Measurements from ENCODE around the gene ADIPOR1.

Gene ADIPOR1

GRCh38 chr1:202972046-202972445, 13.9 kb upstream of the ADIPOR1 start:
- no peak overlapping the region for H3K27ac ChIP-seq (ENCODE audit: insufficient read depth, low read length, poor library complexity, severe bottlenecking)
- peaks cover 5% of the 10 kb centered on the region for H3K4me1 ChIP-seq (ENCODE audit: control insufficient read depth, insufficient read depth, low read length, poor library complexity, severe bottlenecking)
- H3K27me3 ChIP-seq (replicated peaks; ENCODE audit: control insufficient read depth, insufficient read depth, low read length, poor library complexity, severe bottlenecking), result no peaks in the 10 kb centered on the region
- no peaks in the 10 kb centered on the region for H3K9me3 ChIP-seq (ENCODE audit: control insufficient read depth, low read length)
- no peak overlapping the region for H3K4me3 ChIP-seq (ENCODE audit: insufficient read depth, low read depth, low read length, poor library complexity, severe bottlenecking)
- DNase-seq, result no peak
- no peaks in the 10 kb centered on the region for H3K36me3 ChIP-seq (ENCODE audit: control insufficient read depth, insufficient read depth, low read length)

GRCh38 chr1:202968895-202969295, 10.8 kb upstream of the ADIPOR1 start:
- Histone ChIP-seq H3K27ac (ENCODE audit: insufficient read depth, low read length, poor library complexity, severe bottlenecking) (no peak overlapping the region), H3K4me3 (ENCODE audit: insufficient read depth, low read depth, low read length, poor library complexity, severe bottlenecking) (no peak overlapping the region), H3K9me3 (ENCODE audit: control insufficient read depth, low read length) (no peaks in the 10 kb centered on the region), H3K36me3 (ENCODE audit: control insufficient read depth, insufficient read depth, low read length) (no peaks in the 10 kb centered on the region), H3K4me1 (ENCODE audit: control insufficient read depth, insufficient read depth, low read length, poor library complexity, severe bottlenecking) (peaks cover 11% of the 10 kb centered on the region), H3K27me3 (replicated peaks; ENCODE audit: control insufficient read depth, insufficient read depth, low read length, poor library complexity, severe bottlenecking) (no peaks in the 10 kb centered on the region)
- DNase-seq, result no peak

- Histone ChIP-seq H3K9me3 (ENCODE audit: control insufficient read depth, low read length) (no peaks in the 10 kb centered on the region), H3K36me3 (ENCODE audit: control insufficient read depth, insufficient read depth, low read length) (no peaks in the 10 kb centered on the region), H3K4me1 (ENCODE audit: control insufficient read depth, insufficient read depth, low read length, poor library complexity, severe bottlenecking) (peaks cover 11% of the 10 kb centered on the region), H3K27ac (ENCODE audit: insufficient read depth, low read length, poor library complexity, severe bottlenecking) (peak overlapping the region; percentile 63), H3K27me3 (replicated peaks; ENCODE audit: control insufficient read depth, insufficient read depth, low read length, poor library complexity, severe bottlenecking) (no peaks in the 10 kb centered on the region), H3K4me3 (ENCODE audit: insufficient read depth, low read depth, low read length, poor library complexity, severe bottlenecking) (peak overlapping the region; percentile 68)
- DNase-seq, result no peak
Observed at GRCh38 chr1:202968351-202968750, 10.2 kb upstream of the ADIPOR1 start.

GRCh38 chr1:202967684-202968281, 9.7 kb upstream of the ADIPOR1 start:
- DNase-seq, result no peak
- H3K4me1 ChIP-seq (ENCODE audit: control insufficient read depth, insufficient read depth, low read length, poor library complexity, severe bottlenecking), result peaks cover 11% of the 10 kb centered on the region
- peak overlapping the region; percentile 68 for H3K4me3 ChIP-seq (ENCODE audit: insufficient read depth, low read depth, low read length, poor library complexity, severe bottlenecking)
- H3K36me3 ChIP-seq (ENCODE audit: control insufficient read depth, insufficient read depth, low read length), result peaks cover under 1% of the 10 kb centered on the region
- no peaks in the 10 kb centered on the region for H3K27me3 ChIP-seq (replicated peaks; ENCODE audit: control insufficient read depth, insufficient read depth, low read length, poor library complexity, severe bottlenecking)
- no peaks in the 10 kb centered on the region for H3K9me3 ChIP-seq (ENCODE audit: control insufficient read depth, low read length)
- peak overlapping the region; percentile 63 for H3K27ac ChIP-seq (ENCODE audit: insufficient read depth, low read length, poor library complexity, severe bottlenecking)

- peak overlapping the region; percentile 76 for H3K27ac ChIP-seq (ENCODE audit: insufficient read depth, low read length, poor library complexity, severe bottlenecking)
- no peaks in the 10 kb centered on the region for H3K9me3 ChIP-seq (ENCODE audit: control insufficient read depth, low read length)
- DNase-seq, result no peak
- H3K4me1 ChIP-seq (ENCODE audit: control insufficient read depth, insufficient read depth, low read length, poor library complexity, severe bottlenecking), result peaks cover 11% of the 10 kb centered on the region
- no peaks in the 10 kb centered on the region for H3K27me3 ChIP-seq (replicated peaks; ENCODE audit: control insufficient read depth, insufficient read depth, low read length, poor library complexity, severe bottlenecking)
- peaks cover 14% of the 10 kb centered on the region for H3K36me3 ChIP-seq (ENCODE audit: control insufficient read depth, insufficient read depth, low read length)
- peak overlapping the region; percentile 61 for H3K4me3 ChIP-seq (ENCODE audit: insufficient read depth, low read depth, low read length, poor library complexity, severe bottlenecking)
Observed at GRCh38 chr1:202966006-202966898, 8.1 kb upstream of the ADIPOR1 start.

GRCh38 chr1:202965422-202965821, 7.3 kb upstream of the ADIPOR1 start:
- peaks cover 14% of the 10 kb centered on the region for H3K36me3 ChIP-seq (ENCODE audit: control insufficient read depth, insufficient read depth, low read length)
- H3K27ac ChIP-seq (ENCODE audit: insufficient read depth, low read length, poor library complexity, severe bottlenecking), result no peak overlapping the region
- no peak overlapping the region for H3K4me3 ChIP-seq (ENCODE audit: insufficient read depth, low read depth, low read length, poor library complexity, severe bottlenecking)
- DNase-seq, result no peak
- no peaks in the 10 kb centered on the region for H3K27me3 ChIP-seq (replicated peaks; ENCODE audit: control insufficient read depth, insufficient read depth, low read length, poor library complexity, severe bottlenecking)
- H3K4me1 ChIP-seq (ENCODE audit: control insufficient read depth, insufficient read depth, low read length, poor library complexity, severe bottlenecking), result peaks cover 11% of the 10 kb centered on the region
- no peaks in the 10 kb centered on the region for H3K9me3 ChIP-seq (ENCODE audit: control insufficient read depth, low read length)

- no peak overlapping the region for H3K4me3 ChIP-seq (ENCODE audit: insufficient read depth, low read depth, low read length, poor library complexity, severe bottlenecking)
- H3K4me1 ChIP-seq (ENCODE audit: control insufficient read depth, insufficient read depth, low read length, poor library complexity, severe bottlenecking), result peaks cover 11% of the 10 kb centered on the region
- no peak for DNase-seq
- peaks cover 14% of the 10 kb centered on the region for H3K36me3 ChIP-seq (ENCODE audit: control insufficient read depth, insufficient read depth, low read length)
- no peaks in the 10 kb centered on the region for H3K27me3 ChIP-seq (replicated peaks; ENCODE audit: control insufficient read depth, insufficient read depth, low read length, poor library complexity, severe bottlenecking)
- H3K9me3 ChIP-seq (ENCODE audit: control insufficient read depth, low read length), result no peaks in the 10 kb centered on the region
- no peak overlapping the region for H3K27ac ChIP-seq (ENCODE audit: insufficient read depth, low read length, poor library complexity, severe bottlenecking)
Observed at GRCh38 chr1:202964791-202965410, 6.8 kb upstream of the ADIPOR1 start.

- Histone ChIP-seq H3K4me1 (ENCODE audit: control insufficient read depth, insufficient read depth, low read length, poor library complexity, severe bottlenecking) (peaks cover 5% of the 10 kb centered on the region), H3K27me3 (replicated peaks; ENCODE audit: control insufficient read depth, insufficient read depth, low read length, poor library complexity, severe bottlenecking) (no peaks in the 10 kb centered on the region), H3K9me3 (ENCODE audit: control insufficient read depth, low read length) (no peaks in the 10 kb centered on the region), H3K36me3 (ENCODE audit: control insufficient read depth, insufficient read depth, low read length) (peaks cover 14% of the 10 kb centered on the region), H3K4me3 (ENCODE audit: insufficient read depth, low read depth, low read length, poor library complexity, severe bottlenecking) (no peak overlapping the region), H3K27ac (ENCODE audit: insufficient read depth, low read length, poor library complexity, severe bottlenecking) (no peak overlapping the region)
- DNase-seq, result no peak
Observed at GRCh38 chr1:202961220-202961880, 3.2 kb upstream of the ADIPOR1 start.

- Histone ChIP-seq H3K9me3 (ENCODE audit: control insufficient read depth, low read length) (no peaks in the 10 kb centered on the region), H3K27ac (ENCODE audit: insufficient read depth, low read length, poor library complexity, severe bottlenecking) (peak overlapping the region; percentile 91), H3K36me3 (ENCODE audit: control insufficient read depth, insufficient read depth, low read length) (peaks cover 14% of the 10 kb centered on the region), H3K4me1 (ENCODE audit: control insufficient read depth, insufficient read depth, low read length, poor library complexity, severe bottlenecking) (peaks cover 5% of the 10 kb centered on the region), H3K4me3 (ENCODE audit: insufficient read depth, low read depth, low read length, poor library complexity, severe bottlenecking) (no peak overlapping the region), H3K27me3 (replicated peaks; ENCODE audit: control insufficient read depth, insufficient read depth, low read length, poor library complexity, severe bottlenecking) (no peaks in the 10 kb centered on the region)
- no peak for DNase-seq
Observed at GRCh38 chr1:202959276-202959620, 1.1 kb upstream of the ADIPOR1 start.
